ENCODE measurements around the gene VAV2. TPM values are rescaled to one million over a fixed set of nuclear protein-coding genes. Genes with fewer than 3 reads are reported as not detected.

Gene VAV2
- total and polyA plus RNA-seq, 7 donors, result 3.8 to 23.3 (median 7.2) TPM

- TF ChIP-seq POLR2AphosphoS5 (IDR thresholded peaks at IDR 0.05), result no peak
- no peak for TF ChIP-seq CTCF (IDR thresholded peaks at IDR 0.05)
- TF ChIP-seq EP300 (IDR thresholded peaks at IDR 0.05), result no peak
- H3K27me3 ChIP-seq, result no peaks in the 10 kb centered on the region
- intact Hi-C loops (cut with DNase I), result no loop called here
- WGBS, 2 donors, result 87 to 91% methylated on average over 25 of the region's 25 CpGs
- no peak overlapping the region for H3K4me3 ChIP-seq
- no peak overlapping the region for H3K27ac ChIP-seq
- no peaks in the 10 kb centered on the region for H3K36me3 ChIP-seq
- no peaks in the 10 kb centered on the region for H3K4me1 ChIP-seq
- DNase-seq, result no peak
- no peaks in the 10 kb centered on the region for H3K9me3 ChIP-seq
These were observed 103.2 kb downstream of the VAV2 start for GRCh38 chr9:133888809-133889491.

- Histone ChIP-seq H3K36me3 (no peaks in the 10 kb centered on the region), H3K27ac (no peak overlapping the region), H3K9me3 (no peaks in the 10 kb centered on the region), H3K4me1 (no peaks in the 10 kb centered on the region), H3K4me3 (no peak overlapping the region), H3K27me3 (no peaks in the 10 kb centered on the region)
- TF ChIP-seq EP300 (IDR thresholded peaks at IDR 0.05) (no peak), POLR2A (IDR thresholded peaks at IDR 0.05) (no peak), CTCF (IDR thresholded peaks at IDR 0.05) (no peak), POLR2AphosphoS5 (IDR thresholded peaks at IDR 0.05) (no peak)
- intact Hi-C loops (cut with DNase I), result no loop called here
- DNase-seq, result no peak
- 26 to 74% methylated on average over 25 of the region's 25 CpGs for WGBS, 2 donors
These were observed 103.9 kb downstream of the VAV2 start for GRCh38 chr9:133888048-133888808.

- no peaks in the 10 kb centered on the region for H3K4me1 ChIP-seq
- no peak for DNase-seq
- no peak overlapping the region for H3K4me3 ChIP-seq
- WGBS, 2 donors, result 89 to 90% methylated on average over 18 of the region's 18 CpGs
- H3K27ac ChIP-seq, result no peak overlapping the region
- H3K9me3 ChIP-seq, result no peaks in the 10 kb centered on the region
- intact Hi-C loops (cut with DNase I), result no loop called here
- TF ChIP-seq POLR2AphosphoS5 (IDR thresholded peaks at IDR 0.05), result no peak
- no peak for TF ChIP-seq CTCF (IDR thresholded peaks at IDR 0.05)
- TF ChIP-seq EP300 (IDR thresholded peaks at IDR 0.05), result no peak
- no peak for TF ChIP-seq POLR2A (IDR thresholded peaks at IDR 0.05)
- no peaks in the 10 kb centered on the region for H3K36me3 ChIP-seq
- H3K27me3 ChIP-seq, result no peaks in the 10 kb centered on the region
These were observed 104.5 kb downstream of the VAV2 start for GRCh38 chr9:133887540-133888047.

GRCh38 chr9:133886563-133887501, 105.3 kb downstream of the VAV2 start:
- DNase-seq, result no peak
- TF ChIP-seq POLR2AphosphoS5 (IDR thresholded peaks at IDR 0.05) (no peak), EP300 (IDR thresholded peaks at IDR 0.05) (no peak), POLR2A (IDR thresholded peaks at IDR 0.05) (no peak), CTCF (IDR thresholded peaks at IDR 0.05) (no peak)
- Histone ChIP-seq H3K36me3 (no peaks in the 10 kb centered on the region), H3K4me1 (no peaks in the 10 kb centered on the region), H3K9me3 (no peaks in the 10 kb centered on the region), H3K27me3 (no peaks in the 10 kb centered on the region), H3K4me3 (no peak overlapping the region), H3K27ac (no peak overlapping the region)
- intact Hi-C loops (cut with DNase I), result no loop called here
- WGBS, 2 donors, result 84 to 85% methylated on average over 14 of the region's 14 CpGs

Data from sigmoid colon (tissue), 7 donors.